ENCODE measurements around the gene SEC61G. TPM values are rescaled to one million over a fixed set of nuclear protein-coding genes. Genes with fewer than 3 reads are reported as not detected.

SEC61G gene
- total and polyA plus RNA-seq, 7 donors = 44.1 to 423 (median 67.8) TPM

DNA sequence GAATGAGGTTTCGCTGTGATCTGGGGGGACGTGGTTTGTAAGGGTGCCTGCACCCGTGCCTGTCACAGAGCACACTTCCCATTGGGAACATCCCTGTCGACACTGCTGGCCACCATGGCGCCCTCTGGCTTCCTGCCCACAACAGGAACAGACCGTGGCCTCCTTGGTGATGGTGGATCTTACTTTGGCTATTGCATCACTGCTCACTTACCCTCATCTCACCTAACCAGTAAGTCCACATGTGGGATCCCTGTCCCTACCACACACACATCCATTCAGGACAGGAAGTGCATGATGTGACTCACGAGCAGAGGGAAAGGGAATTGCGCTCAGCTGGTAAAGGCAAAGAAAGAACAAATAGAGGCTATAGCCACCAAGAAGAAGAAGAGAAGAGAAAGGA lies 26.2 kb upstream of the SEC61G start:
- intact Hi-C loops (cut with DNase I) = loop anchor here in 1 of 2 donors (10.0 kb wide), 1 partner anchor 230 kb away; the partner anchor contains the start of gene EGFR
- Histone ChIP-seq H3K36me3 (ENCODE audit: insufficient read depth in 1 of 2, low read depth in 1 of 2) (no peaks in the 10 kb centered on the region), H3K9me3 (no peaks in the 10 kb centered on the region), H3K27ac (no peak overlapping the region), H3K4me1 (peaks cover 4% of the 10 kb centered on the region), H3K4me3 (no peak overlapping the region), H3K27me3 (ENCODE audit: insufficient read depth in 3 of 3, low read length in 2 of 3) (no peaks in the 10 kb centered on the region)
- no peak for ATAC-seq
- TF ChIP-seq, protein P1, sequence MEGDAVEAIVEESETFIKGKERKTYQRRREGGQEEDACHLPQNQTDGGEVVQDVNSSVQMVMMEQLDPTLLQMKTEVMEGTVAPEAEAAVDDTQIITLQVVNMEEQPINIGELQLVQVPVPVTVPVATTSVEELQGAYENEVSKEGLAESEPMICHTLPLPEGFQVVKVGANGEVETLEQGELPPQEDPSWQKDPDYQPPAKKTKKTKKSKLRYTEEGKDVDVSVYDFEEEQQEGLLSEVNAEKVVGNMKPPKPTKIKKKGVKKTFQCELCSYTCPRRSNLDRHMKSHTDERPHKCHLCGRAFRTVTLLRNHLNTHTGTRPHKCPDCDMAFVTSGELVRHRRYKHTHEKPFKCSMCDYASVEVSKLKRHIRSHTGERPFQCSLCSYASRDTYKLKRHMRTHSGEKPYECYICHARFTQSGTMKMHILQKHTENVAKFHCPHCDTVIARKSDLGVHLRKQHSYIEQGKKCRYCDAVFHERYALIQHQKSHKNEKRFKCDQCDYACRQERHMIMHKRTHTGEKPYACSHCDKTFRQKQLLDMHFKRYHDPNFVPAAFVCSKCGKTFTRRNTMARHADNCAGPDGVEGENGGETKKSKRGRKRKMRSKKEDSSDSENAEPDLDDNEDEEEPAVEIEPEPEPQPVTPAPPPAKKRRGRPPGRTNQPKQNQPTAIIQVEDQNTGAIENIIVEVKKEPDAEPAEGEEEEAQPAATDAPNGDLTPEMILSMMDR (IDR thresholded peaks at IDR 0.05) = no peak
- WGBS, 3 donors = 82 to 86% (median 84%) methylated on average over 8 of the region's 8 CpGs
- no peak for DNase-seq

- Histone ChIP-seq H3K4me1 (peaks cover 3% of the 10 kb centered on the region), H3K27me3 (ENCODE audit: insufficient read depth in 3 of 3, low read length in 2 of 3) (no peaks in the 10 kb centered on the region), H3K9me3 (no peaks in the 10 kb centered on the region), H3K27ac (no peak overlapping the region), H3K4me3 (no peak overlapping the region), H3K36me3 (ENCODE audit: insufficient read depth in 1 of 2, low read depth in 1 of 2) (no peaks in the 10 kb centered on the region)
- intact Hi-C loops (cut with DNase I) = loop anchor here in 1 of 2 donors (10.0 kb wide), 1 partner anchor 231 kb away; the partner anchor contains the start of gene EGFR
- TF ChIP-seq, protein P1 (IDR thresholded peaks at IDR 0.05) = no peak
- ATAC-seq (no peak), DNase-seq (no peak)
- 53 to 79% (median 72%) methylated on average over 4 of the region's 4 CpGs for WGBS, 3 donors
Observed at GRCh38 chr7:54783952-54784351, 24.9 kb upstream of the SEC61G start.

DNA sequence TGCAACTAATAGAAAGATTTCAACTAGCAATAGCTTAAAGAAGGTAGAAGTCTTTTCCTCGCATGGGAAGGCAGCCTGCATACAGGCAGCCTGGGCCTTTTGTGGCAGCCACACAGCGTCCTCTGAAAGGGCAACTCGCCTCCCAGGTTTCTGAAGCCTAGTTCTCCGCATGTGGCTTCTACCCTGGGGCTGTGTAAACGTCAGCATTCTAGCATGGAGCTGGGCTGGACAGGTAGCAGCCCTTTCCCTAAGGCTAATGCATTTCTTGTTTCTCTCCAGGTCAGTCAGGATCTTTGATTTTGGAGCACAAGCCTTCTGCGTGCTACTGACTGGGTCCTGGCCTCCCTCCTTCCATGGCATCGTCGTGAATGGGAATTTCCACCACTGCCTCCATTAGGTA lies 23.8 kb upstream of the SEC61G start:
- no peak for ATAC-seq
- no peak overlapping the region for H3K27ac ChIP-seq
- intact Hi-C loops (cut with DNase I) = loop anchor here in 1 of 2 donors (10.0 kb wide), 1 partner anchor 232 kb away; the partner anchor contains the start of gene EGFR
- H3K9me3 ChIP-seq = no peaks in the 10 kb centered on the region
- H3K36me3 ChIP-seq (ENCODE audit: insufficient read depth in 1 of 2, low read depth in 1 of 2) = no peaks in the 10 kb centered on the region
- no peaks in the 10 kb centered on the region for H3K27me3 ChIP-seq (ENCODE audit: insufficient read depth in 3 of 3, low read length in 2 of 3)
- WGBS, 3 donors = 82 to 94% (median 87%) methylated on average over 8 of the region's 8 CpGs
- TF ChIP-seq, protein P1 (IDR thresholded peaks at IDR 0.05) = no peak
- DNase-seq = no peak
- H3K4me1 ChIP-seq = no peaks in the 10 kb centered on the region
- H3K4me3 ChIP-seq = no peak overlapping the region

DNA sequence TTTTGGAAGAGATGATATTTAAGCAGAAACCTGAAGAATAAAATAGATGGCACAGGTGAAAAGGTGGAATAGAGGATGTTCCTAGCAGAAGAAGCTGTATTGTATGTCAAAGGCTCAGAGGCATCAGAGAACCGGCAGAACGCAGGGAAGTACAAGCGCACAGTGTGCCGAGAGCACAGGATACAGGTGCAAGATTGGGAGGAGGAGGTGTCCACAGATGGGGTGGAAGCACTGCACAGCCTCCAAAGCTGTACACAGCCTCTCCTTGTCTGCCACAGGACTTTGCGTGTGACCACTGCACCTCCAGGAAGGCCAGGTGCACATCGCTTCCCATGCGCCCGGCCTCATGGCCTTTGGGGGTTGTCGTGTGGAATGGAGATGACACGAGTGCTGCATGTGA lies 23.3 kb upstream of the SEC61G start:
- no peak overlapping the region for H3K4me3 ChIP-seq
- intact Hi-C loops (cut with DNase I) = loop anchor here in 1 of 2 donors (10.0 kb wide), 1 partner anchor 232 kb away; the partner anchor contains the start of gene EGFR
- DNase-seq = no peak

More for the DNA sequence above, 23.3 kb upstream of the SEC61G start:
- WGBS, 3 donors = 89 to 93% (median 92%) methylated on average over 10 of the region's 10 CpGs
- Histone ChIP-seq H3K27ac (no peak overlapping the region), H3K27me3 (ENCODE audit: insufficient read depth in 3 of 3, low read length in 2 of 3) (peaks cover 0 to 1% (median 0%) of the 10 kb centered on the region in 3 donors), H3K36me3 (ENCODE audit: insufficient read depth in 1 of 2, low read depth in 1 of 2) (no peaks in the 10 kb centered on the region), H3K4me1 (no peaks in the 10 kb centered on the region), H3K9me3 (no peaks in the 10 kb centered on the region)
- TF ChIP-seq, protein P1 (IDR thresholded peaks at IDR 0.05) = no peak
- no peak for ATAC-seq

Data from psoas muscle (tissue), 8 donors.